ENCODE measurements around the gene SAMD4A. TPM values are rescaled to one million over a fixed set of nuclear protein-coding genes. Genes with fewer than 3 reads are reported as not detected.

Gene SAMD4A
- total RNA-seq, 1 experiment from 2014 or later, result 9.6 TPM

DNA sequence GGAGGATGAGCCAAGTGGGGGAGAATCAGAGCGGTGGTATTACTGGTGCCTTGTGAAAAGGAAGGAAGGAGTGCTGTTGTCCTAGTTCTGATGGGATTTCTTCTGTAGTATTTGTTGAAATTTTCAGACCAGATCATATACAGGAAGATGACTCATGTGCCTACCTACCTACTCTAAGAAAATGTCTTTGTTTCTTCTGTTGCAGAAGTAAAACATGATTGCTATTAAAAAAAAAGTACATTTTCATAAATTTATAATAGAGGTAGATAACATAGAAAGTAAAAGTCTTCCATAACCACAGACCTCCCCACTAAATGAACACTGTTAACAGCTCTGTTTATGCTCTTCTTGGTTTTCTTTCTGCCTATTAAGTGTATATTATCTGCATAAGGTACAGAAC, 26.9 kb downstream of the SAMD4A start:
- Histone ChIP-seq H2BK12ac (ENCODE audit: insufficient read length, low read depth, low read length) (no peak overlapping the region), H3K79me2 (ENCODE audit: insufficient read depth, low read length) (no peaks in the 10 kb centered on the region; the same call in 1 of the 2 replicates), H3K23ac (ENCODE audit: insufficient read length, low read depth, low read length) (no peak overlapping the region), H3K23me2 (ENCODE audit: insufficient read length, low read depth, low read length, poor library complexity, severe bottlenecking) (no peaks in the 10 kb centered on the region), H3T11ph (ENCODE audit: low read length) (no peak overlapping the region), H4K8ac (replicated peaks; ENCODE audit: insufficient read length, low read depth, low read length) (no peak overlapping the region), H2BK5ac (ENCODE audit: insufficient read length, low read length) (no peak overlapping the region), H3K9me3 (ENCODE audit: control insufficient read depth, low read depth, low read length) (no peaks in the 10 kb centered on the region), H3K9ac (ENCODE audit: extremely low read depth, insufficient read length, low read length) (no peak overlapping the region), H2AFZ (ENCODE audit: low read length) (no peak overlapping the region), H2BK15ac (ENCODE audit: low read depth, low read length) (no peak overlapping the region), H3K4me1 (ENCODE audit: insufficient read depth, low read length) (no peaks in the 10 kb centered on the region), H3K14ac (ENCODE audit: insufficient read depth, low read length) (no peak overlapping the region), H3K4ac (ENCODE audit: low read depth, low read length) (no peak overlapping the region), H3K18ac (ENCODE audit: insufficient read length, low read depth, low read length) (no peak overlapping the region), H3K27me3 (ENCODE audit: insufficient read depth, low read length) (no peaks in the 10 kb centered on the region), H3K27ac (ENCODE audit: insufficient read length, low read depth, low read length) (no peak overlapping the region), H3K56ac (ENCODE audit: insufficient read length, low read depth, low read length) (no peak overlapping the region), H4K20me1 (ENCODE audit: control insufficient read depth, insufficient read depth, insufficient read length) (no peaks in the 10 kb centered on the region), H3K79me1 (ENCODE audit: insufficient read depth, low read depth, low read length, poor library complexity, severe bottlenecking) (no peaks in the 10 kb centered on the region), H4K5ac (ENCODE audit: insufficient read length, low read depth, low read length) (no peak overlapping the region), H3K4me2 (ENCODE audit: insufficient read depth, insufficient read length, low read length) (no peak overlapping the region), H2BK120ac (ENCODE audit: low read depth, low read length, poor library complexity, severe bottlenecking) (no peak overlapping the region), H2AK5ac (ENCODE audit: insufficient read length, low read length) (no peak overlapping the region), H4K91ac (ENCODE audit: insufficient read length, low read depth, low read length) (no peak overlapping the region), H2BK20ac (ENCODE audit: low read depth, low read length, poor library complexity, severe bottlenecking) (no peak overlapping the region)
- peaks cover 0 to 6% of the 10 kb centered on the region in 2 experiments; a peak in 1 of 4 replicates for H3K4me1 Mint-ChIP-seq
- no peaks in the 10 kb centered on the region for H3K9me3 Mint-ChIP-seq
- WGBS (ENCODE audit: extremely low coverage, insufficient read length, low lambda C conversion rate), result no CpG with 5 or more reads among the region's 1 CpG
- DNase-seq, result no peak
- TF ChIP-seq, protein P1, sequence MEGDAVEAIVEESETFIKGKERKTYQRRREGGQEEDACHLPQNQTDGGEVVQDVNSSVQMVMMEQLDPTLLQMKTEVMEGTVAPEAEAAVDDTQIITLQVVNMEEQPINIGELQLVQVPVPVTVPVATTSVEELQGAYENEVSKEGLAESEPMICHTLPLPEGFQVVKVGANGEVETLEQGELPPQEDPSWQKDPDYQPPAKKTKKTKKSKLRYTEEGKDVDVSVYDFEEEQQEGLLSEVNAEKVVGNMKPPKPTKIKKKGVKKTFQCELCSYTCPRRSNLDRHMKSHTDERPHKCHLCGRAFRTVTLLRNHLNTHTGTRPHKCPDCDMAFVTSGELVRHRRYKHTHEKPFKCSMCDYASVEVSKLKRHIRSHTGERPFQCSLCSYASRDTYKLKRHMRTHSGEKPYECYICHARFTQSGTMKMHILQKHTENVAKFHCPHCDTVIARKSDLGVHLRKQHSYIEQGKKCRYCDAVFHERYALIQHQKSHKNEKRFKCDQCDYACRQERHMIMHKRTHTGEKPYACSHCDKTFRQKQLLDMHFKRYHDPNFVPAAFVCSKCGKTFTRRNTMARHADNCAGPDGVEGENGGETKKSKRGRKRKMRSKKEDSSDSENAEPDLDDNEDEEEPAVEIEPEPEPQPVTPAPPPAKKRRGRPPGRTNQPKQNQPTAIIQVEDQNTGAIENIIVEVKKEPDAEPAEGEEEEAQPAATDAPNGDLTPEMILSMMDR (conservative IDR thresholded peaks at IDR 0.05), result no peak
- H3K27ac Mint-ChIP-seq, result no peak overlapping the region
- no peak overlapping the region for H3K4me3 Mint-ChIP-seq
- no peaks in the 10 kb centered on the region for H3K36me3 Mint-ChIP-seq (ENCODE audit: insufficient read depth in 1 of 3, low read depth in 3 of 3)
- no peaks in the 10 kb centered on the region for H3K27me3 Mint-ChIP-seq (ENCODE audit: low read depth)
